ENCODE measurements around the gene TYR.
"Not testable (repeated sequence)": the region's sequence is repeated elsewhere in the genome, so short reads cannot be mapped to it uniquely, and the experiment has no call there.

The TYR gene

GRCh38 chr11:89220684-89221339 lies 43.1 kb downstream of the TYR start:
- Histone ChIP-seq H3K4me1 (ENCODE audit: control insufficient read depth in 1 of 2, insufficient read depth in 1 of 2, low read depth in 1 of 2, low read length in 1 of 2) (no peaks in the 10 kb centered on the region), H3K9me3 (no peaks in the 10 kb centered on the region), H3K4me3 (ENCODE audit: low read depth in 1 of 2, low read length in 1 of 2) (no peak overlapping the region), H3K27me3 (no peaks in the 10 kb centered on the region), H3K27ac (no peak overlapping the region), H3K36me3 (no peaks in the 10 kb centered on the region)
- TF ChIP-seq CTCF (IDR thresholded peaks at IDR 0.05), result no peak

GRCh38 chr11:89235083-89235482 lies 57.4 kb downstream of the TYR start:
- no peak overlapping the region for H3K4me3 ChIP-seq (ENCODE audit: low read depth in 1 of 2, low read length in 1 of 2)
- H3K4me1 ChIP-seq (ENCODE audit: control insufficient read depth in 1 of 2, insufficient read depth in 1 of 2, low read depth in 1 of 2, low read length in 1 of 2), result no peaks in the 10 kb centered on the region
- H3K36me3 ChIP-seq, result no peaks in the 10 kb centered on the region
- no peak for TF ChIP-seq CTCF (IDR thresholded peaks at IDR 0.05)
- no peaks in the 10 kb centered on the region for H3K27me3 ChIP-seq
- H3K9me3 ChIP-seq, result no peaks in the 10 kb centered on the region
- H3K27ac ChIP-seq, result no peak overlapping the region

- Histone ChIP-seq H3K27me3 (no peaks in the 10 kb centered on the region), H3K27ac (no peak overlapping the region), H3K36me3 (no peaks in the 10 kb centered on the region), H3K4me1 (ENCODE audit: control insufficient read depth in 1 of 2, insufficient read depth in 1 of 2, low read depth in 1 of 2, low read length in 1 of 2) (no peaks in the 10 kb centered on the region), H3K4me3 (ENCODE audit: low read depth in 1 of 2, low read length in 1 of 2) (no peak overlapping the region), H3K9me3 (no peaks in the 10 kb centered on the region)
- no peak for TF ChIP-seq CTCF (IDR thresholded peaks at IDR 0.05)
Observed at GRCh38 chr11:89235976-89236375, 58.3 kb downstream of the TYR start.

- H3K4me3 ChIP-seq (ENCODE audit: low read depth in 1 of 2, low read length in 1 of 2); H3K4me1 ChIP-seq (ENCODE audit: control insufficient read depth in 1 of 2, insufficient read depth in 1 of 2, low read depth in 1 of 2, low read length in 1 of 2); H3K27me3 ChIP-seq; H3K9me3 ChIP-seq; H3K27ac ChIP-seq; H3K36me3 ChIP-seq: not testable (repeated sequence)
Observed at GRCh38 chr11:89247007-89247406, 69.3 kb downstream of the TYR start.

GRCh38 chr11:89249196-89249595 lies 71.5 kb downstream of the TYR start:
- no peaks in the 10 kb centered on the region for H3K4me1 ChIP-seq (ENCODE audit: control insufficient read depth in 1 of 2, insufficient read depth in 1 of 2, low read depth in 1 of 2, low read length in 1 of 2)
- H3K27me3 ChIP-seq, result no peaks in the 10 kb centered on the region
- TF ChIP-seq CTCF (IDR thresholded peaks at IDR 0.05), result no peak
- no peak overlapping the region for H3K4me3 ChIP-seq (ENCODE audit: low read depth in 1 of 2, low read length in 1 of 2)
- no peak overlapping the region for H3K27ac ChIP-seq
- H3K36me3 ChIP-seq, result no peaks in the 10 kb centered on the region
- H3K9me3 ChIP-seq, result no peaks in the 10 kb centered on the region

- not testable (repeated sequence) for H3K27me3 ChIP-seq; H3K9me3 ChIP-seq; H3K4me1 ChIP-seq (ENCODE audit: control insufficient read depth in 1 of 2, insufficient read depth in 1 of 2, low read depth in 1 of 2, low read length in 1 of 2); H3K36me3 ChIP-seq; H3K4me3 ChIP-seq (ENCODE audit: low read depth in 1 of 2, low read length in 1 of 2); H3K27ac ChIP-seq
Observed at GRCh38 chr11:89261483-89261882, 83.8 kb downstream of the TYR start.
